GM21619 (cell line): Measurements from ENCODE around the gene SLC25A22.
A peak's percentile ranks its signal among the peaks of the same experiment; 100 is the strongest.

ENCODE experiments used
- ATAC-seq: cut with Tn5 transposase; IDR thresholded peaks from one replicate; pipeline ENCODE4 v1.9.1; 2021; ENCODE audit not compliant: unreplicated experiment

SLC25A22 gene

GRCh38 chr11:823441-824291, 25.6 kb upstream of the SLC25A22 start:
- ATAC-seq: no peak

- no peak for ATAC-seq
Measured at GRCh38 chr11:821512-822371, 23.7 kb upstream of the SLC25A22 start.

GRCh38 chr11:820655-821511, 22.8 kb upstream of the SLC25A22 start:
- ATAC-seq: no peak

DNA sequence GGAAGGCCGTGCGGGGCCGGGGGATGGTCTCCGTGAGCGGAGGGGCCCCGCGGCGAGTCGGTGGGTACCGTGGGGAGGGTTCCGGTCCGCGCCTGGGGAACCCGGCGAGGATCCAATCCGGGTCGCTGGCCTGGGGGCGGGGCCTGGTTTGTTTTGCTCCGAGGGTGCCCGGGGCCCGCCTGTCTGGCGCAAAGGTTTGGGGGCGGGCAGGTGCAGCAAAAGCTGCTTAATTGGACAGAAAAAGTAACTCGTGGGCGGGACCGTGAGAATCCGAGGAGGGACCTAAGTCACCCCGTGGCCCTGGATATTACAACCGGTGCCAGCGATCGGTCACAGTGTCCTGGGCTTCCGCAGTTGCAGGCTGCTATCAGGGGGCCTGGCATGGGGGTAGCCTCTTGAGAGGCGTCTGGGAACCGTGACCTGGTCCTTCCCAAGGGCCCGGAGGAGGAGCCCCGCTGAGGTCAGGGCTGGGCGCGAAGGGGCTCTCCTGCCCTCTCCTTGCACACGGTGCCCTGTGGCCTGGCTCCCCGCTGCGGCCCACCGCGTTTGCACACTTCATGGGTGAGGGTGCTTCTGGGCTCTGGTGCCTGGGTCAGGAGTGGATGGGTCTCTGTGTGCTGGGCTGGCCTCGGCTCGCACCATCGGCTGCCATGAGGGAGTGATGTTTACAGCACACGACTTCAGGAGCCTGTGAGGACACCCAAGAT, 22.0 kb upstream of the SLC25A22 start:
- ATAC-seq: peak; percentile 55

- ATAC-seq: peak; percentile 60
Measured at GRCh38 chr11:819129-819931, 21.2 kb upstream of the SLC25A22 start.

GRCh38 chr11:818396-819128, 20.5 kb upstream of the SLC25A22 start, which contains the start of gene PNPLA2:
Gene PNPLA2, plus strand, starts transcription at chr11:818914. Its CDS starts 805 bp downstream, at chr11:819719.
- ATAC-seq: no peak

DNA sequence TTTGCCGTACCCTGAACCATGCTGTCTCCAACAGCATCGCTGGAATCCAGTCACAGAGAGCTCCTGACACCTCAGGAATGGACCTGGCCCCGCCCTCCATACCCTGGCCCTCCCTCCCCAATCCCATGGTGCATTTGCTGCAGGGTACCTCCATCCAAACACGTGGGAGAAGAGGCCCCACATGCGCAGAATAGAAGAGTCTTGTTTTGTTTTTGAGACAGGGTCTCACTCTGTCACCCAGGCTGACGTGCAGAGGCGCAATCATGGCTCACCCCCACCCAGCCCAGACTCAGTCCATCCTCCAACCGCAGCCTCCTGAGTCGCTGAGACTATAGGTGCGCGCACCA, 18.3 kb upstream of the SLC25A22 start:
- no peak for ATAC-seq

- no peak for ATAC-seq
Measured at GRCh38 chr11:815675-816432, 17.8 kb upstream of the SLC25A22 start.

DNA sequence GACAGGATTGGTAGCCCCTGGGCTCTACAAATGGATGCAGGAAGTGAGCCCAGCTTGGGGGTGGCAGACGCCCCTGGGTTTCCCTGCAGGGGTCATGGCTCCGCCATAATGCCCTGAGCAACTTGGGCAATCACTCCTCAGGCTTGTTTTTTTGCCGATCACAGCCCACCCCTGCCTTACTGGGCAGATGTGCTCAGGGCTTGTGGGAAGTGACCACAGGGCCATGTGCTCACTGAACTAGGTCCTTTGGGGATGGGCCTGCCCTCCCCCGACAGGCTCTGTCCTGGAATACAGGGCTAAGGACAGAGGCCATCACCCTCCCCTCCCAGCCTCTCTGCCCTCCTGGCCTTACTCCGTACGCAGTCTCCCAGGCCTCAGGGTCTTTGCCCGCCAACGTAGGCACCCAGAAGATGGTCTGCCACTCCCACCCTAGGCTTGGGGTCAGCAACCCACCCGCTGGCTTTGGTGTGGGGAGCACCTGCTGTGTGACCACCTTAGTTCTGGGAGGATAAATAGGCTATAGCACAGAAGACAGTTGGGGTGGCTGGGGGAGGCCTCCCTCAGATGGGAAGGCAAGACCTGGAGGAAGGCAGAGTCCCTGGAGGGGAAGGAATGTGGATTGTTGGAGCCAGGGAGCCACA, 15.5 kb upstream of the SLC25A22 start:
- ATAC-seq: no peak

DNA sequence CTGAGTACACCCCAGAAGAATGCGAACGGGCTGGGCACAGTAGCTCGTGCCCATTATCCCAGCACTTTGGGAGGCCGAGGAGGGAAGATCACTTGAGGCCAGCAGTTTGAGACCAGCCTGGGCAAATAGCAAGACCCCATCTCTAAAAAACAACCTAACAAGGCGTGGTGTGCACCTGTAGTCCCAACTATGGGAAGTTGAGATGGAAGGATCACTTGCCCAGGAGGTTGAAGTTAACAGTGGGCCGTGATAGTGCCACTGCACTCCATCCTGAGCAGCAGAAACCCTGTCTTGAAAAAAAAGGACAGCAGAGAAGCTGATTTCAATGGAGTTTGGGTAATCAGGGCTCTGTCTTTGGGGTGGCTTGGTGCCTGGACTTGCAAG, 15.0 kb upstream of the SLC25A22 start:
- ATAC-seq: no peak

- ATAC-seq: no peak
Measured at GRCh38 chr11:812390-812789, 14.3 kb upstream of the SLC25A22 start.

- no peak for ATAC-seq
Measured at GRCh38 chr11:811446-812245, 13.6 kb upstream of the SLC25A22 start.

DNA sequence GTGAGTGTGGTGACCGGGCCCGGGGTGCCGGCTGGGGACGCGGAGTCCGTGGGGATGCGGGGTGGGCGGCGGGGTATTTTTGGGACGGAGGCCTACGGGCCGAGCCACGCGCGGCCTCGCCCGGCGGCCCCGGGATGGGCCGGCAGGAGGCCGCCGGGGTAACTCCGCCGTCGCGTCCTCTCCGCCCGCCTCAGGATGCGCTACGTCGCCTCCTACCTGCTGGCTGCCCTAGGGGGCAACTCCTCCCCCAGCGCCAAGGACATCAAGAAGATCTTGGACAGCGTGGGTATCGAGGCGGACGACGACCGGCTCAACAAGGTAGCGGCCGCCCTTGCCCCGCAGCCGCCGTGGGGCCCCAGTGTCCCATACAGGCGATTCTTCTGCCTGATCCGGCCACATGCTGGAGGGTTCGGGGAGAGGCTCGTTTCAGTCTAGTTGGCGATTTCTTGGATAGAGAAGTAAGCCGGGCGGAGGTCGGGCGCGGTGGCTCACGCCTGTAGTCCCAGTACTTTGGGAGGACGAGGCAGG, 12.0 kb upstream of the SLC25A22 start:
- peak; percentile 3 for ATAC-seq

DNA sequence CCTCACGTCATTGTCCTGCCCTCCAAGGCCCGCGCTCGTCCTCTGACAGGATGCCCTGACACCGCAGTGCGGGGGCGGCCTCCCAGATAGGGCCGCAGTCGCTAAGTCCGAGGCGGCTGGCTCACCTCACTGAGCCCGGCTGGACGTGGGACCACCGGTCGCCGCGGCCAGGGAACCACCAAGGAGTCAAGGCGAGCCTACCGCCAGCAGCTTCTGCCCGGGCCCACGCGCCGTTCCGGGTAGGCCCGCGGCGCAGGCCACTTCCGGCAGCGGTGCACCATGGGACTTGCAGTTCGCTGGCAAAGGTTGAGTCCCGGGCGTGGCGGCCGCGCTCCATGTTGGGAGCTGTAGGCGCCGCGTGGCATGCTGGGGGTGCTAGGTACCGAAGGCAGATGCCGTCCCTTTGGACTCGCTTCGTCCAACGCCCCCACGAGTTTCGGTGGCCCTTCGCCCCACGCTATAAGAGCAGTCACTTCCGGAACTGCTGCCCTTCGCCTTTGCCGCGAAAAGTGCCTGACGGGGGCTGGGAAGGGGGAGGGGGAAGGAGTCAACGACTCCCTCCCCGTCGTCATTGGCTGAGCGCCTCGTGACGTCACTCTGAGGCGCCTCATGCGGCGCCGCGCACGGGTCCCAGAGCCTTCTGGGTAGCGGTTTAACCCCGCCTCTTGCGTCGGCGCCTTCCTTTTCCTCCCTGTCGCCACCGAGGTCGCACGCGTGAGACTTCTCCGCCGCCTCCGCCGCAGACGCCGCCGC, 11.4 kb upstream of the SLC25A22 start, which contains the start of gene RPLP2:
RPLP2 (plus strand) TSS at position 681 of the 753 bp plus-strand sequence. CDS start 268 bp downstream, outside the sequence.
- ATAC-seq: peak; percentile 71

- no peak for ATAC-seq
Measured at GRCh38 chr11:808427-809286, 10.6 kb upstream of the SLC25A22 start.
